NB4 (cell line): ENCODE results near the gene CTNND2.

ENCODE experiments used
- CTCF ChIP-seq: IDR thresholded peaks from one replicate; pipeline ENCODE4 v1.5.1; 2012; ENCODE audit warnings: low read depth, low read length
- MYC ChIP-seq: IDR thresholded peaks from 2 replicates; pipeline ENCODE4 v1.6.1; 2011; ENCODE audit warnings: low read depth, low read length

GRCh38 chr5:11128021-11128420, 776.2 kb downstream of the CTNND2 start:
- no peak for TF ChIP-seq CTCF
- no peak for TF ChIP-seq MYC
